Measurements from ENCODE around the gene TSSK6.

DNA sequence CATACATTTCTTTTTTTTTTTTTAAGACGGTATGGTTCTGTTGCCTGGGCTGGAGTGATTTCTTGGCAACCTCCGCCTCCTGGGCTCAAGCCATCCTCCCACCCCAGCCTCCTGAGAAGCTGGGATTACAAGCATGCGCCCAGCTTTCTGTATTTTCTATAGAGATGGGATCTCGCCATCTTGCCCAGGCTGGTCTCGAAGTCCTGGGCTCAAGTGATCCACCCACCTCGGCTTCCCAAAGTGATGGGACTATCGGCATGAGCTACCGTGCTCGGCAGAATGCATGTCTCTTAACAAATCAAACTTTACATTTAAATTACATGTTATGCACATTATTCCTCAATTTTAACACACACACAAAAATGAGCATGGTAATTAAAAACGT, 1.9 kb upstream of the TSSK6 start:
- TF ChIP-seq ZBTB7A (IDR thresholded peaks at IDR 0.05; ENCODE audit: low read depth) (no peak), EP300 (IDR thresholded peaks at IDR 0.05; ENCODE audit: borderline replicate concordance) (no peak), YY1 (IDR thresholded peaks at IDR 0.05; ENCODE audit: low read depth) (no peak), TAF1 (IDR thresholded peaks at IDR 0.05; ENCODE audit: low read depth) (no peak)
- TF ChIP-seq, protein P1, sequence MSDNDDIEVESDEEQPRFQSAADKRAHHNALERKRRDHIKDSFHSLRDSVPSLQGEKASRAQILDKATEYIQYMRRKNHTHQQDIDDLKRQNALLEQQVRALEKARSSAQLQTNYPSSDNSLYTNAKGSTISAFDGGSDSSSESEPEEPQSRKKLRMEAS (IDR thresholded peaks at IDR 0.05), result no peak

Data from Ishikawa (cell line).